Left lobe of liver (tissue), 2 donors: ENCODE results near the gene DGKE. TPM values are rescaled to one million over a fixed set of nuclear protein-coding genes. Genes with fewer than 3 reads are reported as not detected.

Experiments used
- ATAC-seq: fragments of 200-7000 bp; cut with Tn5 transposase; one replicate; pipeline ENCODE4 v1.9.1; 2020; ENCODE audit warnings: mild to moderate bottlenecking, moderate library complexity
- DNase-seq: peaks from one replicate; pipeline ENCODE4 v3.0.0-alpha.2; 2020; ENCODE audit warnings: low spot score
- total RNA-seq: library from RNA; stranded (reverse); gene quantifications from one replicate; pipeline ENCODE4 v1.2.1, GENCODE V29; 2021
- donor health status: DM: no; HTN: no; CAD: no; lungs with moderate emphysema.
- donor health status: DM: no; HTN: yes; CAD: no.

Gene DGKE
- total RNA-seq, 1 donor from 2014 or later: 4.0 TPM

DNA sequence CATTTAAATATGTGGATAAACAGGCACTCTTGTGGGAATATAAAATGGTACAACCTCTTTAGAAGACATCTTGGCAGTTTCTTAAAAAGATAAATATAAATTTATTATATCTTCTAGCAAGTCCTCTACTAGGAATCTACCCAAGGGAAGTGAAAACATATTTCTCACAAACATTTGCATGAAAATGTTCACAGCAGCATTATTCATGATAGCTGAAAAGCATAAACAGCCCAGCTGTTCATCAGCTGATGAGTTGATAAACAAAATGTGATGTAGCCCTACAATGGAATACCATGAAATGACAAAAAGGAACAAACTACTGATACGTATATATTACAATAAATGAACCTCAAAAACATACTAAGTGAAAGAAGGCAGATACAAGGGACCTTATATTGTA is 12.0 kb downstream of the DGKE start:
- ATAC-seq: no peak

DNA sequence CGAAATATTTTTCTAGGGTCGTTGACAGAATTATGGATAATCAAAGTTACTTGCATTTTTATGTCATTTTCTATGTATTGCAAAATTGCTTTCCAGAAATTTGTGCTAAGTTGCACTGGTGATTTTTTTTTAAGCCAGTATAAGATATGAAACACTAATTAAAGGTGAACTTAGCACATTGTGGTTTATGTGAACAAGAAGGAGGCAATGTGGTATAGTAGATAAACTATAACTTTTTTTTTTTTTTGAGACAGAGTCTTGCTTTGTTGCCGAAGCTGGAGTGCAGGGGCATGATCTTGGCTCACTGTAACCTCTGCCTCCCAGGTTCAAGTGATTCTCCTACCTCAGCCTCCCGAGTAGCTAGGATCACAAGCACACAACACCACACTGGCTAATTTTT is 13.2 kb downstream of the DGKE start:
- no peak for ATAC-seq
- DNase-seq: no peak

More for the DNA sequence above, 12.0 kb downstream of the DGKE start:
- no peak for DNase-seq

DNA sequence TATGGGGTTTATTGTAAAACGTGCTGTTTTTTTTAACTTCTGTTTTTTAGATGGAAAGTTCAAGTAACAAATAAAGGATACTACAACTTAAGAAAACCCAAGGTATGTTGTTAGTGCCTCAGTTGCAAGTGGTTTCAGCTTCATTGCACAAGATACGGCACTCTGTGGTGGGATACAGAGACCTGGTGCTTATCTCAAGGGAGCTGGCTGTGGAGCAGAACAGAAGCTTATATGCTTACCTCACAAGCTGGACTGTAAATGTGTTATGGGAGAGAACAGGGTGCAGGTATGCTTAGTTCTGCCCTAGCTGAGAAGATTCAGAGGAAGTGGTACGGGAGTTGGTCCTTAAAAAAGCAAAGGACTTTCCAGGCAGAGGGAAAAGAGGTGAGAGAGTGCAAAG is 15.2 kb downstream of the DGKE start:
- DNase-seq (no peak), ATAC-seq (no peak)

DNA sequence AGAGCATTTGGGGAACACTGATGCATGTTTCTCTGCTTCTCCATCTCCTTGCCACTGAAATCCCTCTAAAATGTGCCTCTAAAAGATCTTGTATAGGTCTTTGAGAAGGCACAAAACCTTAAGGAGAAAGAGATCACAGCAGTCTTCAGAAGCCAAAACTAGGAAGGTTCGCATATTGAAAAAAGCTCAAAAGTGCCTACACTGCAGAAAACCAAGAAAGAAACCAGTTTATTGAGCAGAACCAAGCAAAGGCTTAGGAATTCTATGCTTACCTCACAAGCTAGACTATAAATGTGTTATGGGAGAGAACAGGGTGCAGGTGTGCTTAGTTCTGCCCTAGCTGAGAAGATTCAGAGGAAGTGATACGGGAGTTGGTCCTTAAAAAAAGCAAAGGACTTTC is 16.6 kb downstream of the DGKE start:
- DNase-seq: no peak
- no peak for ATAC-seq

DNA sequence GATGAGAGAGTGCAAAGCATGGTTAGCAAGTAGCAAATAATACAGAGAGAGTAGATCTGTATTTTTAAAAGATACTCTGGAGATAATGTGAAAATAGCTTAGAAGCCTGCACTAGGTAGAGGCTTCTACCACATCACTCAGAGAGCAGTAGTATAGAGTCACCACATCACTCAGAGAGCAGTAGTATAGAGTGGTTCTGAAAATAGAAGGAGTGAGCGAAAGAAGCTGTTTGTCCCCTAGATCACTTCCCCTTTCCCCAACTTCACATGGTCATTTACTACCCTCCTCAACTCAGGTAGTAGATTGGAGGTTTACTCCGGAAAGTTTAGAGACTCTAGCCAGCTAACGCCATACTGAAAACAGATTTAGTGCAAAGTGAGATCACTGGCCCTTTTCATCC is 17.1 kb downstream of the DGKE start:
- no peak for ATAC-seq
- no peak for DNase-seq

DNA sequence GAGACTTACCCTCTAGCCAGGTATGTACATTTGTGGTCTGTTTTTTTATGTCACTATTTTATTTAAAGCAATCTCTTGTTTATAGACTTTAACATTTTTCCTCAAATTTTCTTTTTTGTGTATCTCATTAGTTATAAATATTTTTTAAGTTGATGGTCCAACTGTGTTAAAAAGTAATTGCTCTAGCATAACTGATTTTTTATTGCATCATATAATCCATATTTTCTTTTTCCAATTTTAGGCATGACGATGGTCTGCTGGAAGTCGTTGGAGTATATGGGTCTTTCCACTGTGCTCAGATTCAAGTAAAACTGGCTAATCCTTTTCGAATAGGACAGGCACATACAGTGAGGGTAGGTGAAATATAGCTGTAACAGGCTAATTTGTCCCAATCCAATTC is 27.9 kb downstream of the DGKE start:
- ATAC-seq: no peak
- no peak for DNase-seq

DNA sequence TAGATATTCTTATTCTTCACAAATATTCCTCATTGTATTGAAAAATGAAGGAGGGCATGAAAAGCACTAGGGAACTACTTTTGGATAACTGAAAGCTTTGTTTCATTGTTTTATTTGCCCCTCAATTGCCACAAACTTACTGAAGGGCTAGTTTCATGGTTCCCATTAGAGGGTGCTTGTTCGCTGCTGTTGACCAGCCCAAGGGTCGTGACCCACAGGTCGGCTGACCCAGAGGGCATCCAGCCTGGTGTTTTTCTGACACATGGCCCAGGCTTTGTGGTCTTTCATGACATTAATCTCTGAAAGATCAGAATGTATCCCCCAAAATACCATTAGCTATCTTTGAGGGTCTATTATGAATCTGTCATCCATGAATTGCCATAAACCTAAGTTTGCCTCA is 30.0 kb downstream of the DGKE start:
- ATAC-seq (peak; percentile 60), DNase-seq (no peak)

DNA sequence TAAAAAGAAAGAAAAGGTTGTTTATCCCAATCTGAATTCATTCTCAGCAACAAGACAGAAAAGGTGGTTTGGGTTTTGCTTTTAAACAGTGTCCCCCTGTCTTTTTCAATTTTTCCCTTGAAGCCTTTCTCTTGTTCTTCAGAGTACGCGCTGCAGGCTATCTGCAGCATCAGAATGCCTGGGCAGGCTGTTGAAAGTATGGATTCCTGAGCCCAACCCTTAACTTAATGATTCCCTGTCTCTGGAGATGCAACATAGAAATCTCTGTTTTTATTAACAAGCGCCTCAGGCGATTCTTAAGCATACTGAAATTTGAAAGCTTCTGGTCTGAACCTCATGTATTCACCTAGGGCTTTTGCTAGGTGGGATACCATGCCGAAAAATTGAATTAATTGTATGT is 32.1 kb downstream of the DGKE start:
- no peak for ATAC-seq
- no peak for DNase-seq

DNA sequence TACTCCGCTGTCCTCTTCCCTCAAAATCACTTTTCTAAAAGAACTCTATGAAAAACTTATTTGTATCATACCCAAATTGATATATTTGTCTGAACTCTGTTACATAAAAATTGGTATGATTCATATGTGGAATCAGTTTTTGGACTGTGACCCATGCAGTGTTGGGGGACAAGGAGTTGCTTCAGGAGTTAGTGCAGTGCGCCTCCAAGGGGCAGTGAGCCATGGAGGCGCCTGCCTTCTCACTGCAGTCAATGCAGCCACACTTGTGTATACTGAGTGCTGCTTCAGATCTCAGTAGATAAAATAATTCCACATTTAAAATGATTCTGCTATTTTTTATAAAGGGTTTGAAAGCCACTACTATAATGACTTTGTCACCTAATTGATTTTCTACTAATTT is 32.5 kb downstream of the DGKE start:
- no peak for DNase-seq

DNA sequence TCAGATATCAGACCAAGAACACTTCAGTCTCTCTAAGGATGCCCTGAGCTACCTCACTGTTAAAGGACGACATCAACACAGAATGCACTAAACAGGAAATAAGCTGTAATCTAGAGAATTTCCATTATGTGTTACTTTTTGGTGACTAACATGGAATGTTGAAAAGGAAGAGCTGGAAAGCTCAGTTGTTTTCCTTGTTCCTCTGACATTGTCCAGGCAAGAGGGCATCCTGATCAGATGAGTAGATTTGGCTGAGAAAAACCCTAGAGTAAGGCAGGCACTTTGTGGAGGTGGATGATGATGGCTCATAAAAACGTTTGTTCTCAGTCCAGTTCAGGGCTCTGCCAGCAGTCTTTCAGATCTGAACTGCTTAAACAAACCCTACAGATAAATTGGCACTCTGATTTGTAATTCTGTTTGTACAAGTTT is 34.0 kb downstream of the DGKE start:
- DNase-seq (peak; percentile 65), ATAC-seq (peak; percentile 94)

More for the DNA sequence above, 32.5 kb downstream of the DGKE start:
- no peak for ATAC-seq

DNA sequence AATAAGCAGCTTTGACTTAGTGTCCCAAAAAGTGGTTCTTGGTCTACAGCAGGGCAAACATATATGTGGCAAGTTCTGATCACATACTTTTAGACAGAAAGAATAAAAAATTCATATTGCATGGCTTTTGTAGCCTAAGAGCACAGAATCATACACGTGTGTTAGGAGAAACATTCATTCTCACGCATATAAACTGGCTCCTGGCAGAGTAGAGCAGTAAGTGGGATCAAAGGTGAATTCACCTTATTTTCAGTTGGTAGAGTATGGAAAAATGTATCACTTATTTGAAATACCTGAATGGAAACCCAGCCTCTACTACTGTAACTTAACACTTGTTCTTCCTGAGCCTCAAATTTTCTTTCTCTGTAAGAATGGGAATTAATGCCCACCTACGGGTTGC is 34.8 kb downstream of the DGKE start:
- no peak for ATAC-seq

DNA sequence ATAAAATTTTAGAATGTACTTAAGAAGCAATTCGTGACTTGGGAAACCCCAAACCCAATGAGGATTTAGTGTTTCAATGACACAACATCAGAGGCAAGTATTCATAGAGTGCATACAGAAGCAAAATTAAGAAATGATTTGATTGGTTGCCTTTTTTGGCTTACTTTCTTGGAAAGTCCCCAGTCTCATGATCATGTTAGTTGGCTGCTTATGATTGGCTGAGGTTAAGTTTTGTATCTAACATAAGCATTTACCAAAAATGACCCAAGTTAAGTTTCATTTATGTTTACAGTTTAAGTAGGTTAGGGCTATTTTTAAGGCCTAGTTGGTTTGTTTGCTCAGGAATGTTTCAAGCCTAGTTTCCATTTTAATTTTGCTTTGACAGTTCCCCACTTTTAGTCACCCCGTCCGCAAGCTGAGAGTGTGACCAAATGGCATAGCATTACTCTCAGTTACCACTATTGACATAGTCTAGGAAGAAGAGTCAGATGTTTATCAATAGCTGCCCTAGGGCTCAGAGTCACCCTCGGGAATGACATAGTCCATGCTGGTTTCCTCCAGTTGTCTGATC is 36.2 kb downstream of the DGKE start:
- no peak for DNase-seq
- no peak for ATAC-seq

More for the DNA sequence above, 34.8 kb downstream of the DGKE start:
- DNase-seq: no peak

DNA sequence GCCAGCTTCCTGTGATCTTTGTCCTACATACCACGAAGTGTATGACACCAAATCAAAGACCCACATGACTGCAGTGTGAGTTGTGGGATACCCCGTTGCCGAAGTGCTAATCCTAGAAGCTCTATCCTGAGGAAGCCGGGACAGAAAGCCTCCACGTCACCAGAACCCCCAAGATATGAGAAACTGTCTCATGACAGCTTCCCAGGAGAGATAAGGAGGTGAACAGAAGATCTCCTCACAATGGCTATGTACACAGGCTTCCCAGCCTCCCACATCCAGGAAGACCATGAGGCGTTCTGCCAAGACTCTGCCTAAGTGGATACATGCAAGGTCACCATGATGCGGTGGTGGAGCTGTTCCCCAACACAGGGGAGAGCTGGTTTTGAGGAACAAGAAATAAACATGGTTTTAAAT is 42.8 kb downstream of the DGKE start:
- ATAC-seq (peak; percentile 49), DNase-seq (no peak)

DNA sequence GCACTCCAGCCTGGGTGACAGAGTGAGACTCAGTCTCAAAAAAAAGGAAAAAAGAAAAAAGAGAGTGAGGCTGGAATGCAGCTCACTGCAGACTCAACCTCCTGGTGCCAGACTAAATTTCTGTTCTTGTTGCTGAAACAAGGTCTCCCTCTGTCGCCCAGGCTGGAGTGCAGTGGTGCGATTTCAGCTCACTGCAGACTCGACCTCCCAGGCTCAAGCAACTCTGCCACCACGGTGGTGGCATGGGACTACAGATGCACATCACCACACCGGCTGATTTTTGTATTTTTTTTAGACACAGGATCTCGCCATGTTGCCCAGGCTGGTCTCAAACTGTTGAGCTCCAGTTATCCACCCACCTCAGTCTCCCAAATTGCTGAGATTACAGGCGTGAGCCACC is 45.3 kb downstream of the DGKE start:
- ATAC-seq (no peak), DNase-seq (no peak)

DNA sequence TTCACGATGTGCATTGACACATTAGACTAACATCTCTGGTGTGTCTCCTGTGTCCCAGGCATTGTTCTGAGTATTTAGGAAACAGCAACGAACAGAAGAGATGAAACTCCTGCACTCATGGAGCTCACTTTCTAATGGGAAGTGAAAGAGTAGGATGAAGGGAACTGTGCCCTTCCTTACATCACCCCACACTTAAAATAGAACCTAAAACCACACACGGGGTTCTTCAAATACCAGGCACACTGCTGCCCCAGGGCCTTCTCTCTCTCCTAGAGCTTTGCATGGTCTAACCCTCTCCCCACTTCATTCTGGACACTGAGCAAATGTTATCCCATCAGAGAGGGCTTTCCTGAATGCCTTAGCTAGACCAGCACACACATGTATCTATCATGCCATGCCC is 46.2 kb downstream of the DGKE start:
- no peak for ATAC-seq

DNA sequence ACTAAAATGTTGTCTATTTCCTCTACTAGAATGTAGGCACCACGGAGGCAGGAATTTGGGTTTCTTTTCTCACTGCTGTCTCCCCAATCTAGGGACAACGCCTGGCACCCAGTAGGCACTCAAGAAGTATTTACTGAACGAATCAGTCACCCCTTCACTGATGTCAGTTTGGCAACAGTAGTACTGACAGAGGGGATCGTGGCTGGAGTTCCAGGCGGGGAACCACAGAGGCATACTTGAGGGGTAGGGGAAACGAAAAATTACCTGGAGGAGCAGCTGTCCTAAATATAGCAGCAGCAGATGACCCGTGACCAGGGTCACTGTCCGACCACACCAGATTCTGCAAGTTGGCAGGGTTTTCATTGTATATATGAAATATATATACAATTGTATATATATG is 46.6 kb downstream of the DGKE start:
- no peak for ATAC-seq
- DNase-seq: no peak

More for the DNA sequence above, 46.2 kb downstream of the DGKE start:
- no peak for DNase-seq

DNA sequence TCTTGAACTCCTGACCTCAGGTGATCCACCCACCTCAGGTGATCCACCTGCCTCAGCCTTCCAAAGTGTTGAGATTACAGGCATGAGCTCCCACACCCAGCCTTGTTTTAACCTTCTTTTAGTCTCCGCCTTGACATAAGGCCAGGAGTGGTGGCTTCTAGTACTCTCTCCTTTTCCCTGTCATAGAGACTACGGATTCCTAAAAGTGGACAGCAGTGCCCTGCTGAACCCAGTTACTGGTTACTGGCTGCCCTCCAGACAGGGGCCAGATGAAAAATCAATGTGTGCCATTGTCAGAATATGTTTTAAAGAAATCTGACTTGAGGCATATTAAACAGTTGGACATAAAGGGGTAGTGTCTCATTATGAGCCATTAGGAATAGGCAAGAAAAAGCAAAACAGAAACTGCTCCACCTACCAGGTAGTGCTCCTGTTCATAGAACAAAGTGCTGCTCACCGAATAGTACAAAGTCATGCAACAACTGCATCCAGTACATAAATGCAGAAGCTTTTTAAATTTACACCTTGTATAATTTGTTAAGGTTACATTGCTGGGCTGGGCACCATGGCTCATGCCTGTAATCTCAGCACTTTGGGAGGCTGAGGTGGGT is 47.8 kb downstream of the DGKE start:
- DNase-seq: no peak
- peak; percentile 65 for ATAC-seq

DNA sequence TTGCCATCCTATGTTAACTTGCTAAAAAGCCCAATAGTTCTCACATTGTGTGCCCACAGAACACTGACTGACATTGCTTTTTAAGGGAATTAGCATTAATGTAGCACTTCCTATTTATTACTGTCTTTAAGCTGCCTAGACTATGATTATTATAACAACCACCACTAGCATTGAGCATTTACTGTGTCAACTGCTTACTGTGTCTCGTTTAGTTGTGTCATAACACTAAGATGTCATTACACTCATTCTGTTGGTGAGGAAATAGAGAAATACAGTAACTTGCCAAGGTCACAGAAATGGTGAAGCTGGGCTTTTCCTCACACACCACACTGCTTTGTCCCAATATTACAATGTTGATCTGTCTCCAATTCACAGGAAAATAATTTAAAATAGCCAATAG is 49.7 kb downstream of the DGKE start:
- DNase-seq: no peak

DNA sequence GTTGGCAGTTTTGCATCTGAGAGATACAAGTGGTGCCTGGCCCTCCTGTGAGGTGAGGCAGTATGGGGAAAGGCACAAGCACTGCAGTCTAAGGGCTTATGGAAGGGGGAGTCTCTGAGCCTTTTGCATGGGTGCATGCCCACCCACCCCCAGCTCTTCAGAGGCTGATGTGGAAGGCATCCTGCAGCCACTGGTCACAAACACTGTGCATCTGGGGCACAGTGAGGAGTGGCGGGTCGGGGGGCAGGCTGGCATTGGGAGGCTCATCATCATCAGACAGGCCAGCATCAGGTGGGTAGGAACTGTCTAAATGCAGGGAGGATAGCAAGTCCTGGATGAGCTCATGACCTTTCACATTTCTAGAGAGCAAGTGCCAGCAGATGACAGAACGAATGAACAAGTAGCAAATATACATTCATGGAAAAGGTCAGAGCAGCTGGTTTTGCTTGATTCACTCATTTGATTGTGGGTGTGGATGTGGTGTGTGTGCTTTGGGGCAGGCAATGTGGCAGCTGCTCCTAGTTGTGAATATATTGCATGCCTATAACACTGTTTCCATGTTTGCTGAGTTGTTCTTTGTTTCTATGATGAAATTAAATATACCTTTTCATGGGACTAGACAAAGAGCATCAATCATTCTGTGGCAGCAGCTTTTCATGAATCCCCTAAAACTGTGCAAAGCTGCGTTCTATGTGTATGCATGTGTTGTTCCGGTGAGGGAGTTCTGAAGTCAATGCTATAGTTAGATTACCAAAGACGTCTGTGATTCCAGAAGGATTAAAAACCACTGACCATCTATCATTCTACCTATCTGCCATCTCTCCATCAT is 50.7 kb downstream of the DGKE start:
- DNase-seq (no peak), ATAC-seq (no peak)

More for the DNA sequence above, 49.7 kb downstream of the DGKE start:
- no peak for ATAC-seq

DNA sequence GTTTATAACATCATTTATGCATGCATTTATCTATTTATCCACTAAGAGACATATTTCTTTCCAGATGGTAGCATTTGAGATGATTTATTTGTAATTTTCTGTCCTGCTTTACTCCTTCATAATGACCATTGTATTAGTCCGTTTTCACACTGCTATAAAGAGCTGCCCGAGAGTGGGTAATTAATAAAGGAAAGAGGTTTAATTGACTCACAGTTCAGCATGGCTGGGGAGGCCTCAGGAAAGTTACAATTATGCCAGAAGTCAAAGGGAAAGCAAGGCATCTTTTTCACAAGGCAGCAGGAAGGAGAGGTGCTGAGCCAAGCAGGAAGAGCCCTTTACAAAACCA is 51.3 kb downstream of the DGKE start:
- DNase-seq (no peak), ATAC-seq (no peak)

DNA sequence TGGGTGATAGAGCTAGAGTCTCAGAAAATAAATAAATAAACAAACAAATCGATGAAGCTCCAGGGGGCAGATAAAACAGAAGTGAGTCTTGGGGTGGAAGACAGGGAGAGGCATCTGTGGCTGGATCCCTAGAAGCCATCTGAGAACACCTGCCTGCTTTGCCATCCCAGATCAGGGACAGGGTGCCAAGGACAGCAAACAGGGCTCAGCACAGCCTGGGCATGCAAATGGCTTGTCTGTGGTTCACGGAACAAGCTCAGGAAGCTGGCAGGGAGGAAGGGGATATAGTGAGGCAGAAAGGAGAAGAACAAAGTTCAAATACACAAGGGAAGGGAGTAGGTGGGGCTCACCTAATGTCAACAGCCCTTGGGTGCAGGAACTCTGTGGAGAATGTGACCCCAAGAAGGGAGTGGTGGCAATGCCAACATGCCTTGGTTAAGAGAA is 52.4 kb downstream of the DGKE start:
- DNase-seq: no peak
- ATAC-seq: peak; percentile 53

DNA sequence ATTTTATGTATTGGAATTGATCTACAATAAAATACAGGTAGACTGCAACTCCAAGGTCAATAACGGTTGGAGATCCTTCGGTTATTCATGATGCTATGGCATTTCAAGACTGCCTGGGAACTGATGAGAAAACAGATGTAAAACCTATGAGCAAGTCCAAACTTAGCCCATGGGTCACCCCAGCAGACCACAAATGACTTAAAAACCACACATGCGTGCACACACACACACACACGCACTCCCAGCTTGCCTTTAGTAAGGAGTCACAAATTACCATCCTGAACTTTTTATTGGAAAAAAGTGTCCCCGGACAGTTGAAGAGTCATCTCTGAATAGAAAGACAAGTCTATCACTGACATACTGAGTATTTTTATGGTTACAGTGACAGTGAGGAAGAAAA is 53.2 kb downstream of the DGKE start:
- DNase-seq: no peak
- ATAC-seq: no peak
